HG02678 (cell line): ENCODE results near the gene TACC2.
"Not testable (repeated sequence)": the region's sequence is repeated elsewhere in the genome, so short reads cannot be mapped to it uniquely, and the experiment has no call there.

ENCODE experiments used
- ATAC-seq: cut with Tn5 transposase; IDR thresholded peaks from one replicate; pipeline ENCODE4 v1.9.1; 2021; ENCODE audit warnings: mild to moderate bottlenecking, moderate library complexity; ENCODE audit not compliant: unreplicated experiment

The TACC2 gene

GRCh38 chr10:122185643-122186042 is 196.7 kb downstream of the TACC2 start:
- ATAC-seq: no peak

GRCh38 chr10:122186816-122187810 is 198.2 kb downstream of the TACC2 start:
- no peak for ATAC-seq

- no peak for ATAC-seq
Measured at GRCh38 chr10:122188706-122189105, 199.7 kb downstream of the TACC2 start.

- ATAC-seq: no peak
Measured at GRCh38 chr10:122189185-122189584, 200.2 kb downstream of the TACC2 start.

- ATAC-seq: no peak
Measured at GRCh38 chr10:122190176-122190943, 201.4 kb downstream of the TACC2 start.

- ATAC-seq: no peak
Measured at GRCh38 chr10:122191936-122192541, 203.1 kb downstream of the TACC2 start.

- no peak for ATAC-seq
Measured at GRCh38 chr10:122194251-122194650, 205.3 kb downstream of the TACC2 start.

- ATAC-seq: no peak
Measured at GRCh38 chr10:122196218-122196617, 207.3 kb downstream of the TACC2 start.

GRCh38 chr10:122197611-122198222 is 208.8 kb downstream of the TACC2 start:
- no peak for ATAC-seq

GRCh38 chr10:122198631-122199030 is 209.7 kb downstream of the TACC2 start:
- ATAC-seq: no peak

GRCh38 chr10:122199070-122199469 is 210.1 kb downstream of the TACC2 start:
- no peak for ATAC-seq

GRCh38 chr10:122199689-122200088 is 210.7 kb downstream of the TACC2 start:
- no peak for ATAC-seq

GRCh38 chr10:122201401-122201800 is 212.4 kb downstream of the TACC2 start:
- ATAC-seq: no peak

- not testable (repeated sequence) for ATAC-seq
Measured at GRCh38 chr10:122203180-122203579, 214.2 kb downstream of the TACC2 start.

GRCh38 chr10:122204691-122205489 is 215.9 kb downstream of the TACC2 start:
- ATAC-seq: no peak

GRCh38 chr10:122206471-122207065 is 217.6 kb downstream of the TACC2 start:
- ATAC-seq: no peak

GRCh38 chr10:122207163-122207562 is 218.2 kb downstream of the TACC2 start:
- ATAC-seq: no peak

- no peak for ATAC-seq
Measured at GRCh38 chr10:122207596-122207995, 218.6 kb downstream of the TACC2 start.

- ATAC-seq: no peak
Measured at GRCh38 chr10:122208571-122209430, 219.8 kb downstream of the TACC2 start.
